RWPE1 (cell line): Measurements from ENCODE around the gene RELA.
A peak's percentile ranks its signal among the peaks of the same experiment; 100 is the strongest.
"Not testable (repeated sequence)": the region's sequence is repeated elsewhere in the genome, so short reads cannot be mapped to it uniquely, and the experiment has no call there.

Experiments
- CTCF ChIA-PET: fragments of 350-600 bp; sonication (Branson Sonifier 250); formaldehyde crosslinking; extraction: SDS; loops from one replicate; lab custom pipeline; 2021; lab: Yijun Ruan, JAX
- POLR2A ChIA-PET: fragments of 400-600 bp; formaldehyde crosslinking; extraction: SDS; loops from one replicate; lab custom pipeline; 2020; ENCODE audit warnings: antibody characterized with exemption; ENCODE audit not compliant: low non-redundant PET; lab: Yijun Ruan, JAX
- DNase-seq: peaks from one replicate; pipeline ENCODE4 v3.0.0; 2012; ENCODE audit warnings: low spot score
- H3K27ac ChIP-seq: fragments of 450-650 bp; 2 replicates; pipeline ENCODE4 v1.5.1; 2017
- CTCF ChIP-seq: fragments of 450-650 bp; conservative IDR thresholded peaks from 2 replicates; pipeline ENCODE4 v1.5.1; 2017; ENCODE audit warnings: low read depth, mild to moderate bottlenecking

The RELA gene

GRCh38 chr11:65662799-65663638 is at the start of gene RELA:
Gene RELA, minus strand, starts transcription at chr11:65662916. Its CDS starts 84 bp downstream, at chr11:65662832.
- DNase-seq: peak; percentile 92
- no peak for TF ChIP-seq CTCF
- ChIA-PET POLR2A (interaction anchor here (0.7 to 1.7 kb wide), 2 partner anchors 11 to 117 kb away, joined by 3 to 6 read pairs; no protein-coding TSS in a partner anchor), CTCF (interaction anchor here (0.6 to 0.7 kb wide), 2 partner anchors 43 to 49 kb away, joined by 4 to 8 read pairs; no protein-coding TSS in a partner anchor)
- peak within 1 kb of the TSS; percentile 98 for H3K27ac ChIP-seq

- POLR2A ChIA-PET: interaction anchor here (0.6 to 1.2 kb wide), 6 partner anchors 9 to 148 kb away, joined by 3 to 6 read pairs (median 4); partner anchors contain the start of genes MUS81, PCNX3 and RNASEH2C
- peak; percentile 99 for TF ChIP-seq CTCF
Observed at GRCh38 chr11:65711785-65712632, 49.3 kb upstream of the RELA start, which contains the start of gene KAT5. Gene KAT5, plus strand, starts transcription at chr11:65712252. Its CDS starts 16 bp downstream, at chr11:65712268.

GRCh38 chr11:65710421-65710820 is 47.7 kb upstream of the RELA start:
- ChIA-PET POLR2A (interaction anchor here (0.7 kb wide), 1 partner anchor 9 kb away, joined by 3 read pairs; no protein-coding TSS in a partner anchor), CTCF (interaction anchor here (1.8 kb wide), 1 partner anchor 10 kb away, joined by 5 read pairs; the partner anchor contains the start of gene RNASEH2C)
- no peak for DNase-seq
- peak overlapping the region; percentile 95 for H3K27ac ChIP-seq
- no peak for TF ChIP-seq CTCF

More at GRCh38 chr11:65711785-65712632, 49.3 kb upstream of the RELA start, which contains the start of gene KAT5:
- CTCF ChIA-PET: interaction anchor here (0.6 to 2.5 kb wide), 22 partner anchors 8 to 299 kb away, joined by 3 to 25 read pairs (median 4); partner anchors contain the start of genes AP5B1, CCDC85B, FIBP and MUS81
- H3K27ac ChIP-seq: peak within 1 kb of the TSS; percentile 95
- peak; percentile 95 for DNase-seq

GRCh38 chr11:65709661-65710060 is 46.9 kb upstream of the RELA start:
- no peak for DNase-seq
- CTCF ChIA-PET: interaction anchor here (0.6 to 0.7 kb wide), 3 partner anchors 18 to 341 kb away, joined by 3 to 4 read pairs (median 3); no protein-coding TSS in a partner anchor
- no peak for TF ChIP-seq CTCF
- no peak overlapping the region for H3K27ac ChIP-seq
- POLR2A ChIA-PET: no interaction called here

GRCh38 chr11:65708451-65708850 is 45.7 kb upstream of the RELA start:
- ChIA-PET CTCF (no interaction called here), POLR2A (no interaction called here)
- no peak for DNase-seq
- no peak overlapping the region for H3K27ac ChIP-seq
- no peak for TF ChIP-seq CTCF

- H3K27ac ChIP-seq: not testable (repeated sequence)
Observed at GRCh38 chr11:65707002-65707401, 44.3 kb upstream of the RELA start.

More at GRCh38 chr11:65707002-65707401, 44.3 kb upstream of the RELA start:
- DNase-seq, CTCF ChIA-PET: not testable (repeated sequence)
- POLR2A ChIA-PET: interaction anchor here (0.6 kb wide), 1 partner anchor 197 kb away, joined by 5 read pairs; no protein-coding TSS in a partner anchor
